Endothelial cell of umbilical vein (primary cell): ENCODE measurements around the gene NRP2. TPM values are rescaled to one million over a fixed set of nuclear protein-coding genes. Genes with fewer than 3 reads are reported as not detected.

Experiments
- BruUV-seq: library from RNA; stranded (reverse); fragments of 400-500 nt; replicated peaks from 2 replicates; lab custom pipeline; 2021; lab: Mats Ljungman, UMichigan
- CTCF ChIA-PET: fragments of 300-600, 350-600 bp; sonication (Branson Sonifier 250); formaldehyde crosslinking; loops from one replicate; lab custom pipeline; 2021; ENCODE audit warnings: antibody characterized with exemption, inconsistent platforms; lab: Charles Lee
- POLR2A ChIA-PET: fragments of 300-600, 350-600 bp; sonication (Branson Sonifier 250); formaldehyde crosslinking; loops from one replicate; lab custom pipeline; 2021; ENCODE audit warnings: antibody characterized with exemption, inconsistent platforms; lab: Charles Lee
- DNase-seq: peaks from one replicate; pipeline ENCODE4 v3.0.0-alpha.2; 2011; ENCODE audit warnings: low read depth, low spot score
- FAIRE-seq: peaks from 2 replicates; lab custom pipeline; 2011; peaks lifted over from hg19 to GRCh38; lab: Jason Lieb, UNC
- H2AFZ ChIP-seq: 2 replicates; pipeline ENCODE4 v1.6.0; 2012; ENCODE audit warnings: low read depth, low read length, control low read depth, inconsistent platforms
- H3K27ac ChIP-seq: 2 replicates; pipeline ENCODE4 v1.5.1; 2011; ENCODE audit warnings: low read depth, mild to moderate bottlenecking, control low read depth, low read length, moderate library complexity; ENCODE audit not compliant: insufficient read depth
- H3K27me3 ChIP-seq, 2 experiments: 2 replicates each; pipeline versions ENCODE4 v1.6.0 to v1.6.1; 2011; ENCODE audit warnings: low read length in 2 of 2, mixed read lengths in 1 of 2; ENCODE audit not compliant: control insufficient read depth in 2 of 2, insufficient read depth in 2 of 2
- H3K36me3 ChIP-seq, 2 experiments: 2 replicates in 1 of 2; 3 replicates in 1 of 2; pipeline ENCODE4 v1.5.1; 2011; ENCODE audit warnings: low read length in 2 of 2, mild to moderate bottlenecking in 1 of 2, moderate library complexity in 1 of 2; ENCODE audit not compliant: control insufficient read depth in 2 of 2, insufficient read depth in 2 of 2; ENCODE audit errors: extremely low read depth in 1 of 2
- H3K4me1 ChIP-seq: 3 replicates; pipeline ENCODE4 v1.5.1; 2011; ENCODE audit warnings: mild to moderate bottlenecking, low read length; ENCODE audit not compliant: control insufficient read depth, insufficient read depth; ENCODE audit errors: extremely low read depth
- H3K4me2 ChIP-seq: 2 replicates; pipeline ENCODE4 v1.6.1; 2011; ENCODE audit warnings: low read length, control low read depth, mixed read lengths; ENCODE audit not compliant: insufficient read depth
- H3K4me3 ChIP-seq, 3 experiments: fragments of 200-600 bp in 1 of 3; sonication (generic), shearing (Covaris generic) in 1 of 3; replicated peaks in 1 of 3; 2 replicates each; pipeline ENCODE4 v1.5.1; 2011 to 2016; ENCODE audit warnings: control low read depth in 3 of 3, low read length in 3 of 3, mild to moderate bottlenecking in 2 of 3, inconsistent platforms in 1 of 3, low read depth in 1 of 3, moderate library complexity in 1 of 3; ENCODE audit not compliant: insufficient read depth in 1 of 3
- H3K79me2 ChIP-seq: 2 replicates; pipeline ENCODE4 v1.6.0; 2012; ENCODE audit warnings: low read length, inconsistent platforms; ENCODE audit not compliant: control insufficient read depth, insufficient read depth
- H3K9ac ChIP-seq: replicated peaks from 2 replicates; pipeline ENCODE3; 2011; ENCODE audit warnings: low read length, control low read depth; ENCODE audit not compliant: insufficient read depth; ENCODE audit errors: extremely low read depth
- H3K9me1 ChIP-seq: replicated peaks from 3 replicates; pipeline ENCODE4 v1.6.0; 2011; ENCODE audit warnings: mild to moderate bottlenecking, low read length; ENCODE audit not compliant: control insufficient read depth, insufficient read depth; ENCODE audit errors: extremely low read depth
- H3K9me3 ChIP-seq: replicated peaks from 2 replicates; pipeline ENCODE4 v1.5.1; 2012; ENCODE audit warnings: low read length, inconsistent platforms; ENCODE audit not compliant: control insufficient read depth, insufficient read depth
- H4K20me1 ChIP-seq: replicated peaks from 2 replicates; pipeline ENCODE3; 2011; ENCODE audit warnings: mild to moderate bottlenecking, low read length; ENCODE audit not compliant: control insufficient read depth, insufficient read depth; ENCODE audit errors: extremely low read depth
- CTCF ChIP-seq, 2 donors: IDR thresholded peaks; 1 replicate in 1 of 2; 2 replicates in 1 of 2; pipeline ENCODE4 v1.5.1; 2011; ENCODE audit warnings: low read length in 2 of 2, mild to moderate bottlenecking in 2 of 2, moderate library complexity in 2 of 2, control low read depth in 1 of 2, inconsistent platforms in 1 of 2, low read depth in 1 of 2; ENCODE audit not compliant: insufficient read depth in 1 of 2; ENCODE audit errors: extremely low read depth in 1 of 2
- EZH2 ChIP-seq: IDR thresholded peaks from 2 replicates; pipeline ENCODE4 v1.6.1; 2012; ENCODE audit warnings: borderline replicate concordance, low read depth, mild to moderate bottlenecking, moderate library complexity, low read length, inconsistent platforms; ENCODE audit not compliant: severe bottlenecking
- FOS ChIP-seq: IDR thresholded peaks from 2 replicates; pipeline ENCODE4 v1.6.1; 2011; ENCODE audit warnings: mild to moderate bottlenecking, low read length, moderate library complexity, borderline replicate concordance; ENCODE audit not compliant: insufficient read depth
- GATA2 ChIP-seq: IDR thresholded peaks from 2 replicates; pipeline ENCODE4 v1.7.0; 2011; ENCODE audit warnings: low read depth, mild to moderate bottlenecking, moderate library complexity, mixed read lengths, low read length; ENCODE audit not compliant: insufficient read length, insufficient read depth
- JUN ChIP-seq: IDR thresholded peaks from 2 replicates; pipeline ENCODE4 v1.6.1; 2011; ENCODE audit warnings: borderline replicate concordance, low read depth; ENCODE audit not compliant: insufficient read length, insufficient read depth
- MAX ChIP-seq: IDR thresholded peaks from 2 replicates; pipeline ENCODE4 v1.6.1; 2011; ENCODE audit not compliant: insufficient read depth, insufficient read length
- MYC ChIP-seq: IDR thresholded peaks from one replicate; pipeline ENCODE4 v1.6.1; 2011; ENCODE audit warnings: mild to moderate bottlenecking, low read depth, low read length
- POLR2A ChIP-seq: IDR thresholded peaks from 2 replicates; pipeline ENCODE4 v1.6.1; 2012; ENCODE audit warnings: low read depth, mild to moderate bottlenecking, control low read depth, low read length
- POLR2AphosphoS5 ChIP-seq: IDR thresholded peaks from 2 replicates; pipeline ENCODE4 v1.6.1; 2012; ENCODE audit warnings: low read depth, mild to moderate bottlenecking, control low read depth, low read length, moderate library complexity; ENCODE audit not compliant: insufficient read depth
- dilution Hi-C: fragments of 300-500 bp; cut with MboI; formaldehyde crosslinking; loops from one replicate; pipeline ENCODE4 v1.15.0; 2019; ENCODE audit warnings: low sequenced_read_pairs; ENCODE audit not compliant: extremely low pct_ligation_motif_present
- intact Hi-C: fragments of 100-400 bp; cut with micrococcal nuclease; formaldehyde crosslinking; loops from one replicate; pipeline ENCODE4 v1.10.0; 2022
- polyA plus RNA-seq, 4 experiments: library from polyadenylated mRNA; depleted of rRNA in 3 of 4; stranded (reverse) in 3 of 4; unstranded in 1 of 4; fragments of >200 nt; gene quantifications; 2 replicates each; pipeline versions ENCODE4 v1.2.1 to v1.2.3, GENCODE V29; 2011 to 2012; ENCODE audit warnings: missing spikeins in 1 of 4
- total RNA-seq: library from RNA; stranded (reverse); gene quantifications from 2 replicates; pipeline ENCODE4 v1.2.3, GENCODE V29; 2021

NRP2 gene
- total and polyA plus RNA-seq, 2 donors (not counting 3 experiments of a cell fraction or from before 2014, with no cell fraction given) = 160 to 240 TPM

GRCh38 chr2:205822579-205822978 lies 140.3 kb downstream of the NRP2 start:
- ChIA-PET POLR2A (no interaction called here), CTCF (interaction anchor here (0.7 to 1.4 kb wide), 3 partner anchors 12 to 14 kb away, joined by 3 to 4 read pairs (median 3); no protein-coding TSS in a partner anchor)
- no TSS peak for BruUV-seq
- no peaks in the 10 kb centered on the region for H4K20me1 ChIP-seq
- TF ChIP-seq JUN (no peak), GATA2 (no peak), EZH2 (no peak), MYC (no peak), FOS (no peak), POLR2AphosphoS5 (no peak)
- FAIRE-seq = no peak
- no peak overlapping the region for H3K4me3 ChIP-seq
- DNase-seq = no peak
- no peaks in the 10 kb centered on the region for H3K9me1 ChIP-seq
- H3K36me3 ChIP-seq = no peaks in the 10 kb centered on the region
- no peaks in the 10 kb centered on the region for H3K9me3 ChIP-seq
- intact Hi-C loops (no loop called here), dilution Hi-C loops (no loop called here)
- no peak overlapping the region for H3K4me2 ChIP-seq
- H3K4me1 ChIP-seq = no peaks in the 10 kb centered on the region
- no peak overlapping the region for H3K27ac ChIP-seq
- no peaks in the 10 kb centered on the region for H3K79me2 ChIP-seq
- H3K27me3 ChIP-seq = peaks cover 10 to 11% of the 10 kb centered on the region in 2 experiments
- no peak overlapping the region for H3K9ac ChIP-seq
- H2AFZ ChIP-seq = no peak overlapping the region

GRCh38 chr2:205827809-205828365 lies 145.6 kb downstream of the NRP2 start:
- Histone ChIP-seq H3K9ac (no peak overlapping the region), H2AFZ (no peak overlapping the region), H3K4me1 (no peaks in the 10 kb centered on the region), H3K9me3 (no peaks in the 10 kb centered on the region), H3K9me1 (no peaks in the 10 kb centered on the region), H3K27ac (no peak overlapping the region), H3K4me2 (no peak overlapping the region), H3K36me3 (no peaks in the 10 kb centered on the region), H3K27me3 (peaks cover 3 to 10% of the 10 kb centered on the region in 2 experiments), H4K20me1 (no peaks in the 10 kb centered on the region), H3K79me2 (no peaks in the 10 kb centered on the region), H3K4me3 (no peak overlapping the region)
- DNase-seq = no peak
- BruUV-seq = no TSS peak
- TF ChIP-seq CTCF (IDR thresholded peaks at IDR 0.05; ENCODE audit: extremely low read depth in 1 of 2, insufficient read depth in 1 of 2, low read depth in 1 of 2, low read length in 2 of 2) (no peak), MAX (no peak), POLR2AphosphoS5 (no peak), GATA2 (no peak), JUN (no peak), EZH2 (no peak), POLR2A (no peak), FOS (no peak), MYC (no peak)
- no peak for FAIRE-seq
- dilution Hi-C loops (no loop called here), intact Hi-C loops (no loop called here)
- ChIA-PET CTCF (interaction anchor here (1.1 to 1.9 kb wide), 3 partner anchors 12 to 52 kb away, joined by 3 to 7 read pairs (median 5); no protein-coding TSS in a partner anchor), POLR2A (no interaction called here)
